ENCODE results near the gene PDZD7.

Gene PDZD7

DNA sequence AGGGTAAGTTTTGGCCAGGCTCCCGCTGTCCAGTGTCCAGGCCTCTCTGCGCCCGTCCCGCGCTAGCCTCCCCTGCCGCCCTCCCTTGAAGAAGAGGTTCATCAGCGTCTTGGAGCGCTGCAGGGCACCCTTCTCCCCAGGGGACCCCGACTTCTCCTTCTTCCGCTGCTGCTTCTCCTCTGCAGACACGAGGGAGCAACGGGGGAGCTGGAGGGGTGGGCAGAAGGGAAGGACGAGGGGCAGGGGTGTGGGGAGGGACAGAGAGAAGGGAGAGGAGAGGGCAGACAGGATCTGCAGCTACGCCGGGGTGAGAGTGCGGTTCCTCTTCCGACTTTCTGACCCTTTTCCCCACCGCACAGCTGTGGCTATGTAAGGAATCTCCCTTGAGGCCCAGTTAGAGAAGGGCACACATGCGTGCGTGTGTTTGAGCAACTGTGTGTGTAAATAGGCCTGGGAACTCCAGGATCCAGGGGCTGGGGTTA, 12.8 kb downstream of the PDZD7 start:
- peak; percentile 82 for DNase-seq

DNA sequence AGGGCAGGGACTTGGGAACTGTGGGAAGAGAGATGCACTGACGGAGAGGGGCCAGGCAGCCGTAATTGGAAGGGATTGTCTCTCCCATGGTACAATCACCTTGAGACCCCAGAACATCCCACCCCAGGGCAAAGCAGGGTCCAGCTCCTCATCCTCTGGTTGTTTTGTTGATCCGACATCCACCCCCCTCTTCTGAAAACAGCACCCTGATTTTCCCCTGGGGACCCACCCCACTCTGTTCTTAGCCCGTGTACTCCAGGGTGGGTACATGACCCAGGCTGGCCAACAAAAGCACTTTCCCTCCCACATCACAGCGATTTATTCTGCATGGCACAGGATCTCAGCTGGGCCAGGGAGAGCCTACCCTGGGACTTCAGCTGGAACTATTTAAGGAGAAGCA, 14.1 kb downstream of the PDZD7 start:
- DNase-seq = no peak

GRCh38 chr10:101015582-101015973, 15.4 kb downstream of the PDZD7 start:
- DNase-seq = no peak

GRCh38 chr10:101014966-101015581, 15.9 kb downstream of the PDZD7 start:
- DNase-seq = peak; percentile 63

- DNase-seq = peak; percentile 55
Observed at GRCh38 chr10:101014230-101014884, 16.6 kb downstream of the PDZD7 start.

DNA sequence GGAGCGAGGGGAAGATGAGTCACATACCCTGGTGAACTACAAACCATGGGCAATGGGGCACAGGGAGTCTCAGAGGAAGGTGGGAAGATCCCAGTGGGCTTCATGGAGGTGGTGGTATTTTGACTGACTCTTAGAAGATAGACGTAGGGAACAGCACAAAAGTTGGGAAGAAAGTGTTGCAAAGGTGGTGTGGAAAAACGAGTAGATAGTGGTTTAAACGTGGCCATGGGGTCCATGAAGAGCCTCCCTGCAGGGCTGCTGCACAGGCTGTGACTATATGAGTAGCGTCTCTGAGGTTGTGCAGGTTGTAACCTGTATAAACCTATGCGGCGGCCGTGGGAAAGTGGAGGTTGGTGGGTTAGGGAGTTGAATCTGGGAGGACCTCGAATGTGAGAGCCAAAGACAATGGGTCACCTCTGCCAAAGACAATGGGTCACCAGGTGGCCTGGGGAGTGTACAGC, 17.5 kb downstream of the PDZD7 start:
- DNase-seq = no peak

DNA sequence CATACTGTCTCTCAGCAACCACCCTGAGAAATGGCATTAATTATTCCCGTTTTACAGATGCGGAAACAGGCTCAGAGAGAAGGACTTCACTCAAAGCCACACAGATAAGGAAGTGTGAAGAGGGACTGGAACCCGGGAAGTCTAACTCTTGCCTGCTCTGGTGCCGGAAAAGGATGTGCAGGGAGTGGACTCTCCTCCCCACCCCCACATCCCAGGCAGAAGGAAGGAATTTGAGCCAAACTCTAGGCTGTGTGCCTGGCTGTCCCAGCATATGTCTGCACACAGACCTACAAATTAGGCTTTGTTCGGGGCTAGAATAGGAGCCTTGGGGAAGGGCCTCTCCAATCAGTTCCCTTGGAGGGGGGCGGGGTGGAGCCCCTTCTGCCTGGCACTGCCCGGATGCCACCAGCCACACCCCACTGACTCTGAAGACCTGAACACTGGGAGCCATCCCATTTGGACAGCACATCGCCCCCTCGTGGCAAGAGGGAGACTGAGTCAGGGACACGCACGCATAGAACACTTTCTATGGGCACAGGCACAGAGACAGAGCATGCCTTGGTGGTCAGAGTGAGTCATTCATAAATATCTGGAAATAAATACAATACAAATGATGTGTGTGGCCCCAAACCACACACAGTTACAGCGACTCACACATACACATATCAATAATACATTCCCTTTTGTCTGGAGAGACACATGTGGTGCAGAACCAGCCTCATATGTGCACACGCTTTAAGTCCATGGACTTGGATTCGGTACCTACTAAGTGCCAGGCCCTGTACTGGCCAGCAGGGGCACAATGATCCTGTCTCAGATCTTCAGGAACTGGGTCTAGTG, 18.2 kb downstream of the PDZD7 start:
- peak; percentile 84 for DNase-seq

- DNase-seq = peak; percentile 9
Observed at GRCh38 chr10:101011517-101012423, 19.2 kb downstream of the PDZD7 start.

DNA sequence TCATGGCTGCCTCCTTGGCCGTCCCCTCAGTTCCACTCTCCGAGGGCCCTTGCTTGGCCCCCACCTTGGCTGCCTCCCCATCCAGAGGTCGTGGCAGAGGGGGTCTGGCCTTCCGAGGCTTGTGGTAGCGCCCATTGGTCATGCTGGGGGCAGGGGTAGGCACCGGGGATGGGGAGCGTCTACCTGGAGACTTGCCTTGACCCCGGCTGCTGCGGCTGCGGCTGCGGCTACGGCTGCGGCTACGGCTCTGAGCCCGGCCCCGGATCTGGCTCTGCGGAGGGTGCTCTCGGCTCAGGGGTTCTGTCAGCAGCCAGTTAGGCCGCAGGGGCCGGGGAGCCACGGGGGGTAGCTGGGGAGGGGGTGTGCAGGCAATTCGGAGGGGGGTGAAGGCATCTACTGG, 20.6 kb downstream of the PDZD7 start:
- no peak for DNase-seq

- DNase-seq = no peak
Observed at GRCh38 chr10:101008823-101009423, 22.0 kb downstream of the PDZD7 start.

- DNase-seq = no peak
Observed at GRCh38 chr10:101007915-101008822, 22.8 kb downstream of the PDZD7 start.

GRCh38 chr10:101007099-101007711, 23.7 kb downstream of the PDZD7 start:
- no peak for DNase-seq

- no peak for DNase-seq
Observed at GRCh38 chr10:101006593-101007098, 24.3 kb downstream of the PDZD7 start.

GRCh38 chr10:101005869-101006567, 24.9 kb downstream of the PDZD7 start:
- no peak for DNase-seq

- no peak for DNase-seq
Observed at GRCh38 chr10:101005361-101005760, 25.6 kb downstream of the PDZD7 start.

DNA sequence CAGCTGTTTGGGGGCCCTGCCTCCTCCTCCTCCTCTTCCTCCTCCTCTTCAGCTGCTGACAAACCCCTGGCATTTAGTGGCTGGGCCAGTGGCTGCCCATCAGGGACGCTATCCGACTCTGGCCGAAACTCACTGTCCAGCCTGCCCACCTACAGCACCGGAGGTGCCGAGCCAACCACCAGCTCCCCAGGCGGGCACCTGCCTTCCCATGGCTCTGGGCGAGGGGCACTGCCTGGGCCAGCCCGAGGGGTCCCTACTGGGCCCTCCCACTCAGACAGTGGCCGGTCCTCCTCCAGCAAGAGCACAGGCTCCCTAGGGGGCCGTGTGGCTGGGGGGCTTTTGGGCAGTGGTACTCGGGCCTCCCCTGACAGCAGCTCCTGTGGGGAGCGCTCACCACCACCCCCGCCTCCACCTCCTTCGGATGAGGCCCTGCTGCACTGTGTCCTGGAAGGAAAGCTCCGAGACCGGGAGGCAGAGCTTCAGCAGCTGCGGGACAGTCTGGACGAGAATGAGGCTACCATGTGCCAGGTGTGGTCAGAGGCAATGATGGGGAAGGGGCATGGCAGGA, 27.2 kb downstream of the PDZD7 start:
- DNase-seq = no peak

GRCh38 chr10:101002456-101002855, 28.5 kb downstream of the PDZD7 start:
- no peak for DNase-seq

DNA sequence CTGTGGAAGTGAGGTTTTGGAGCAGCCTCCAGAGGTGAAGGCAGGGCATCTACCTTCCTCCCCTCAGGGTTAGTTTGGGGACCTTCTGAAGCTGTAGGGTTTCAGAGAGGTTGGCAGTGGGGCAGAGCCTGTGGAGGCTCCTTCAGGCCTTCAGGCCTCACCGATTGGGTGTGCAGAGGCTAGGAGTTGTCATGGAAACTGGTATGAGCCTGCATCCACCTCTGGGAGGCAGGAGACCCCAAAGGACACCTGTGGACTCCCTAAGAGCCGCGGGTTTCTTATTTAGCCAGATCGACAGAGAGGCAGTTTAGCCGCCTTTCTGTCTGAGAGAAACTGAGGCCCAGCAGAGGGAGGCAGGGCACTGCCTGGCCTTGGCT, 29.3 kb downstream of the PDZD7 start:
- DNase-seq = no peak

GRCh38 chr10:101000915-101001658, 29.8 kb downstream of the PDZD7 start:
- no peak for DNase-seq
